Epithelial cell of proximal tubule (primary cell): ENCODE data around the gene LAMC2. TPM values are rescaled to one million over a fixed set of nuclear protein-coding genes. Genes with fewer than 3 reads are reported as not detected.

Source experiments
- DNase-seq: peaks from one replicate; pipeline ENCODE4 v3.0.0-alpha.2; 2011; ENCODE audit warnings: low read depth
- H3K4me3 ChIP-seq: 2 replicates; pipeline ENCODE4 v1.5.1; 2011; ENCODE audit warnings: low read depth, mild to moderate bottlenecking, low read length
- CTCF ChIP-seq: conservative IDR thresholded peaks from 2 replicates; pipeline ENCODE4 v1.5.1; 2012; ENCODE audit warnings: low read depth, mild to moderate bottlenecking, low read length
- total RNA-seq: library from RNA; depleted of rRNA; stranded (reverse); fragments of >200 nt; gene quantifications from 2 replicates; pipeline ENCODE4 v1.2.3, GENCODE V29; 2015

Gene LAMC2
- total RNA-seq, 1 donor from 2014 or later, result 382 TPM

- peak; percentile 77 for DNase-seq
- no peak for TF ChIP-seq CTCF
- H3K4me3 ChIP-seq, result no peak overlapping the region
Observed at GRCh38 chr1:183223467-183223866, 37.4 kb downstream of the LAMC2 start.

- DNase-seq, result no peak
- TF ChIP-seq CTCF, result no peak
- H3K4me3 ChIP-seq, result no peak overlapping the region
Observed at GRCh38 chr1:183226361-183226760, 40.3 kb downstream of the LAMC2 start.

GRCh38 chr1:183226963-183227362, 40.9 kb downstream of the LAMC2 start:
- no peak overlapping the region for H3K4me3 ChIP-seq
- no peak for DNase-seq
- TF ChIP-seq CTCF, result no peak

GRCh38 chr1:183227422-183228346, 41.6 kb downstream of the LAMC2 start:
- H3K4me3 ChIP-seq, result no peak overlapping the region
- DNase-seq, result no peak
- peak; percentile 83 for TF ChIP-seq CTCF

GRCh38 chr1:183228347-183229220, 42.5 kb downstream of the LAMC2 start:
- no peak for DNase-seq
- H3K4me3 ChIP-seq, result no peak overlapping the region
- no peak for TF ChIP-seq CTCF

- TF ChIP-seq CTCF, result no peak
- H3K4me3 ChIP-seq, result no peak overlapping the region
- DNase-seq, result no peak
Observed at GRCh38 chr1:183230413-183230812, 44.3 kb downstream of the LAMC2 start.
